T-helper 2 cell treated with Interferon-gamma antibody and Interleukin-4, amounts not matched to agents 100 ng/mL and 5 ng/mL, for 36 hours (primary cell): ENCODE measurements around the gene CD22. TPM values are rescaled to one million over a fixed set of nuclear protein-coding genes. Genes with fewer than 3 reads are reported as not detected.

ENCODE experiments used
- intact Hi-C: fragments of 100-400 bp; cut with micrococcal nuclease; formaldehyde crosslinking; loops from one replicate; pipeline ENCODE4 v1.15.1; 2023
- total RNA-seq: library from RNA; stranded (reverse); gene quantifications from 2 replicates; pipeline ENCODE4 v1.2.3, GENCODE V29; 2022

CD22 gene
- total RNA-seq, 1 donor from 2014 or later: 0.70 TPM

GRCh38 chr19:35313587-35313986 is 15.4 kb upstream of the CD22 start:
- intact Hi-C loops: no loop called here

- intact Hi-C loops: no loop called here
Measured at GRCh38 chr19:35314031-35314430, 15.0 kb upstream of the CD22 start.

GRCh38 chr19:35314858-35315470 is 14.0 kb upstream of the CD22 start:
- intact Hi-C loops: no loop called here

DNA sequence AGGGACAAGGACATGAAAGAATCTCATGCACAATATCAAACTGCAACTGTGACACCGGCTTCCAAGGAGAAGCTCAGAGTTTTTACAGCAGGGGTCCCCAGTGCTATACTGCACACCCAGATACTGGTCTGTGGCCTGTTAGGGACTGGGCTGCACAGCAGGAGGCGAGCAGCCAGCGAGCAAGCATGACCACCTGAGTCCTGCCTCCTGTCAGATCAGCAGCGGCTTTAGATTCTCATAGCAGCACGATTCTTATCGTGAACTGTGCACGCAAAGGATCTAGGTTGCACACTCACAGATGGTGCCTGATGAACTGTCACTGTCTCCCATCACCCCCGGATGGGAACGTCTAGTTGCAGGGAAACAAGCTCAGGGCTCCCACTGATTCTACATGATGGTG is 13.1 kb upstream of the CD22 start:
- intact Hi-C loops: no loop called here

GRCh38 chr19:35316560-35316959 is 12.4 kb upstream of the CD22 start:
- intact Hi-C loops: no loop called here

DNA sequence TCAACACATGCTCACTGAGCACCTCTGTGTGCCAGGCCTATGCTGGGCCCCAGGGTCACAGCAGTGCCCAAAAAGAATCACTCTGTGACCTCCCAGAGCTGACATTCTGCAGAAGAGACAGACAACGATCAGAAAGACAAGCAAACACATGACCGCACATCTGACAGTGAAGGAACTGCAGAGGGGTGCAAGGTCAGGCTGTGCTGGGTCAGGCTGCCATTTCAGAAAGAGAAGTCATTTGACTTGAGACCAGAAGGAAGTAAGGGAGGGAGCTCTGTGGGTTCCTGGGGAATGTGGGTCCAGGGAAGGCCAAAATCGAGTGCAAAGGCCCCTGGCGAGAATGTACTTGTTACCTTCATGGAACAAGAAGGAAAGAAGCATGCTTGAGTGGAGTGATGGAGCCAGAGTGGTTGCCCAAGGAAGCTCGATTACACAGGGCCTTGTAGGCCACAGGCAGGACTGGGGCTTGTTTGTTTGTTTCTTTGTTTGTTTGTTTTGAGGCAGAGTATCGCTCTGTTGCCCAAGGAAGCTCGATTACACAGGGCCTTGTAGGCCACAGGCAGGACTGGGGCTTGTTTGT is 11.4 kb upstream of the CD22 start:
- intact Hi-C loops: no loop called here

DNA sequence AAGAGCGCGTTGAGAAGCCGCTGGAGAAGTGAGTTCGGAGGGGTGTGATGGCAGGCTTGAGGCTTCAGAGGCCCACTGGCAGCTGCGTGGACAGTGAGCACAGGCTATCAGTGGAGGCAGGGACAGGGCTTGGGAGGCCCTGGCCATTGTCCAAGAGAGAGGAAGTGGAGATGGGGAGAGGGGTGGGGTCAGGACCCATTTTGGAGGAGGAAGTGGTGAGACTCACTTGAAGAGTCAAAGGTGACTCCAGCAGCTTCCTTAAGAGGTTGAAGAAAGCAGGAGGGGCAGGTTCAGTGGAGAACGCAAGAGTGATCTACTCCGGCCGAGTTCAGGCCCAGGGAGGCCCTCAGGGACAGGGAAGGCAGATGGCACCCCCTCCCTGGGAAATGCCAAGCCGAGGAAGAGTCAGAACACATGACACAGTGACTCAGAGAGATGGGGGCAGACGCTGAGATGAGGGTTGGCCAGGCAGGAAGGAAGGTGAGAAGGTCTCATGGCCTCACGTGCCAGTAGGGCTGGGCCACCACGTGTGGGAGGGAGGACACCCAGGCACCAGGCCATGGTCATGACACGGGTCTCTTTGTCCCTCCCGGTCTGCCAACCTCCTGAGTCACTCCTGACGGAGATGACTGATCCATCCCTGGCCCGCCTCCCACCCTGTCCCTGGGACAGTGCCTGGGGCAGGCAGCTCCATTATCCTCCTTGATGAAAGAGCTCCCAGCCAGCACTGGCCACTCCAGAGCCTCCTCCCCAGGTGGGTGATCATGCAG is 10.1 kb upstream of the CD22 start:
- intact Hi-C loops: no loop called here

DNA sequence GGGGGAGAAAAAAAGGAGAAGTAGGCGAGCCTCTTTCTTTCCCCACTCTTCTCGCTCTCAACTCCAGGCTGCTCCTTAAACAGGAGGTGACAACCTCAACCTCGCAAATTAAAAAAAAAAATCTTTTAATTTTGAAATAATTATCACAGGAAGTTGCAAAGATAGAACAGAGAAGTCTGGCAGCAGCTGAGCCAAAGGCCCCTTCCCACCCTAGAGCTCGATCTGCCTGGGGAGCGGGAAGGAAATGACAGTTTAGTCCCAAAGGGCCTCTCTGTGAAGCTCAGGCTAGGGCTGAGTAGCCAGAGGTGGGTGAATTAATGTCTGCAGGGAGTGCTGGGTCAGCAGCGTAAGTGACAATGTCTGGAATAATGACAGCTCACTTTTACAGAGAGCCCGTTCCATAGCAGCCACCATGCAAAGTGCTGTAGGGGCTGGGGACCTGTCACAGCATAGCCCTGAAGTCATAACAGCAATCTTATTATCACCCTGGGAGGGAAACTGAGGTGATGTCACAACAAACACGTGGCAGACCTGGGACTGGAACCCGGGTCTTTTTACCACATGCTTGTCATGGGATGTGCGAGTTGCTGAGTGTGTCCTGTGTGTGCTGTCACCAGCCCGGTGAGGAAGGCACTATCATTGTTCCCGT is 8.8 kb upstream of the CD22 start:
- intact Hi-C loops: no loop called here

- intact Hi-C loops: no loop called here
Measured at GRCh38 chr19:35321291-35321690, 7.7 kb upstream of the CD22 start.

DNA sequence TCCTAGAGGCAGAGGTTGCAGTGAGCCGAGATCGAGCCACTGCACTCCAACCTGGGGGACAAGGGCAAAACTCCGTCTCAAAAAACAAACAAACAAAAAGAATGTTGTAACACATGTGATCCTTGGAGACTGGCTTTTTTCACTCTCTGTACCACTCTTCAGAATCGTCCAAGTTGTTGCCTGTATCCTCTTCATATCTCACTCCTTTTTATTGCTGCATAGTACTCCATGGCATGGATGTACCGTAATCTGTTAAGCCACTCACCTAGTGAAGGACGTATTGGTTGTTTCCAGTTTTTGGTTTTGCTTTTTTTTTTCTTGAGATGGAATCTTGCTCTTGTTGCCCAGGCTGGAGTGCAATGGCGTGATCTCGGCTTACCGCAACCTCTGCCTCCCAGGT is 7.0 kb upstream of the CD22 start:
- intact Hi-C loops: no loop called here

DNA sequence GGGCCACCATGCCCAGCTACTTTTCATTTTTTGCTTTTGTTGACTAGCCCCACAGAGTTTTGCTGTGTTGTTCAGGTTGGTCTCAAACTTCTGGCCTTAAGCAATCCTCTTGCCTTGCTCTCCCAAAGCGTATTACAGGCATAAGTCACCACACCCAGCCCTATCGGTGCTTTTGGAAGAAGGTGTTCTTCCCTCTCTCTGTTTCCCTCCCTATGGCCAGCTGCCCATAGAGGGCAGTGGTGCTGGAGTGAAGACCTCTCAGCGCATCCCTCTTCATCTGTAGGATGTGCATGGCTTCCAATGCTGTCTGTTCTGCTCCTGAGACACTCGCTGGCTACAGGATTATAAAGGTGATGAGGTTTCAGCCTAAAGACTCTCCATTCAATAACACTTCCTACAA is 1.3 kb upstream of the CD22 start:
- intact Hi-C loops: no loop called here

DNA sequence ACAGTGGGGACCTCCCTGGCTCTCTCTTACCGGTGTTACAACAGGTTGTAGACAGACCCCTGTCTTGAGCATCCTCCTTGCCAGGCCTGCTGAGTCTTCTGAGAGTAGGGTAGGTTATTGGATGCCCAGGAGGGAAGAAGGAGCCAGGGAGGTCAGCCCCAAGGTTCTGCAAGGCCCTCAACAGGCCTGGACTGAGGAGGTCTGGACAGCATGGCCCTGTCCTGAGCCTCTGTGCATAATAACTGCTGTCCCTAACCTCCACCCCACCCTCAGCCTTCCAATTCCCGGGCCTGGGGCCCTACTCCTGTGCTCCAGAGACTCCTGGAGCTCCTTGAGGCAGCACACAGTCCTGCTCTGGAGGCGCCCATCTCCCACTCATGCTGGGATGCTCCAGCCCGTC is 336 bp downstream of the CD22 start:
- intact Hi-C loops: no loop called here

DNA sequence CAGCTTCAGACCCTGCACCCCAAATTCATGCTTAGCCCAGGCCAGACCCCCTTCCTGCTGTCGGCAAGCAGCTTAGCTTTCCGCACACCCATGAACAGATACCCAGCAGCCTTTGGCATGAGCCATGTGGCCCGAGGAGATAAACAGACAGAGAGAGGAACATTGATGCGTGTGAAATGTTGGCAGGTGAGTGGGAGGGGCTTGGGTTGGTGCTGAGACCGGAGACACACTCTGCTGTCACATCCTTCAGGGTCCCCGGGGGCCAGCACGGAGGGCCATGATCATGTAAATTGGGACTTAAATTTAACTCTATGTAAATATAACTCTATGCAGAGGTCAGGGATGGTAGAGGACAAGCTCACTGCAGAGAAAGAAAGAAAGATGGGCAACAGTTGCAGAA is 1.5 kb downstream of the CD22 start:
- intact Hi-C loops: no loop called here

DNA sequence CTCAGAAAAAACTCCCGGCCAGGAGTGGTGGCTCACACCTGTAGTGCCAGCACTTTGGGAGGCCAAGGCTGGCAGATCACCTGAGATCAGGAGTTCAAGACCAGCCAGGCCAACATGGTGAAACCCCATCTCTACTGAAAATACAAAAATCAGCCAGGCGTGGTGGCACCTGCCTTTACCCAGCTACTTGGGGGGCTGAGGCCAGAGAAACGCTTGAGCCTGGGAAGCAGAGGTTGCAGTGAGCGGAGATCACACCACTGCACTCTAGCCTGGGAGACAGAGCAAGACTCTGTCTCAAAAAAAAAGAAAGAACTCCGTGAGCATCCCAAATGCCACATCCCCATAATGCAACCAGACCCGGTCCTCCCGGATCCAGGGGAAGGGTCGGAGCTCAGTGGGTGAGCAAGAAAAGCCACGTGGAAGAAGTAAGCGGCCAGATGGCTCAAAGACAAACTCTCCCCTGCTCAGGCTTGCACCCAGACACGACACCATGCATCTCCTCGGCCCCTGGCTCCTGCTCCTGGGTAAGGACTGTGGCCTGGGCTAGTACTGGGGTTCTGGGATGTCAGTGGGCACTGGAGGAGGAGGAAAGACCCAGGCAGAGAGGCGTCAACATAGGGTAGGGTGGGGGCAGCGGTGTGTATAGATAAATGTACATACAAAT is 2.7 kb downstream of the CD22 start:
- intact Hi-C loops: no loop called here

- intact Hi-C loops: no loop called here
Measured at GRCh38 chr19:35332817-35333216, 3.8 kb downstream of the CD22 start.

- intact Hi-C loops: no loop called here
Measured at GRCh38 chr19:35334144-35334753, 5.3 kb downstream of the CD22 start.

GRCh38 chr19:35336166-35336955 is 7.4 kb downstream of the CD22 start:
- intact Hi-C loops: no loop called here

- intact Hi-C loops: no loop called here
Measured at GRCh38 chr19:35337097-35337983, 8.4 kb downstream of the CD22 start.

DNA sequence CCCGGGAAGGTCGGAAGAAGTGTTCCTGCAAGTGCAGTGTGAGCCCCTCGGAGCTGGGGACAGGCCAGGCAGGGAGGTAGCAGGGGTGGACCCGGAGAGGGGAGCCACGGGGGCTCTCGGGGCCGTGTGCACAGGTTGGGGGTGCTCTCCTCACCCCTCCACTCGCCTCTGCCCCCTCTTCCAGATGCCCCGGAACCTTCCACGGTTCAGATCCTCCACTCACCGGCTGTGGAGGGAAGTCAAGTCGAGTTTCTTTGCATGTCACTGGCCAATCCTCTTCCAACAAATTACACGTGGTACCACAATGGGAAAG is 9.0 kb downstream of the CD22 start:
- intact Hi-C loops: no loop called here

DNA sequence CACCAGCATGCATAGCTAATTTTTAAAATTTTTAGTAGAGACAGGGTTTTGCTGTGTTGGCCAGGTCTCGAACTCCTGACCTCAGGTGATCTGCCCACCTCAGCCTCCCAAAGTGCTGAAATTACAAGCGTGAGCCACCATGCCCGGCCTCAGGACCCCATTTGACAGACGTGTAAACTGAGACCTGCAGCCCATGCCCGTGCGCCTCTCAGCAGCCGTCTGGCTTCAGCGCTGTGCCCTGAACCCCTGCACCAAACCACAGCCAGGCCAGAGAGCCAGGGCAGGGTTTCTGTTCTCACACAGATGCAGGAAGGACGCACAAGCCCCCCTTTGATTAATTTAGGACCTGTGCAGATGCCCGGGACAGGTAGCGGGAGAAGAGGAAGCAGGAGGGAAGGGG is 11.4 kb downstream of the CD22 start:
- intact Hi-C loops: no loop called here
